IPS DF 6.9 (cell line): ENCODE measurements around the gene ZNF879.

Source experiments
- DNase-seq: peaks from one replicate; pipeline ENCODE4 v3.0.0-alpha.2; 2013; ENCODE audit warnings: low read depth, low spot score
- H3K27ac ChIP-seq: one replicate; pipeline ENCODE4 v1.5.1; 2013; ENCODE audit warnings: low read length, control low read depth
- H3K27me3 ChIP-seq: 2 replicates; pipeline ENCODE4 v1.6.1; 2013; ENCODE audit warnings: mild to moderate bottlenecking, low read length; ENCODE audit not compliant: control insufficient read depth, insufficient read depth
- H3K36me3 ChIP-seq: 2 replicates; pipeline ENCODE4 v1.6.1; 2013; ENCODE audit warnings: low read length; ENCODE audit not compliant: control insufficient read depth, insufficient read depth
- H3K4me1 ChIP-seq: 2 replicates; pipeline ENCODE4 v1.6.1; 2013; ENCODE audit warnings: low read length; ENCODE audit not compliant: control insufficient read depth, insufficient read depth
- H3K4me3 ChIP-seq: 2 replicates; pipeline ENCODE4 v1.5.1; 2013; ENCODE audit warnings: mild to moderate bottlenecking, low read length
- H3K9me3 ChIP-seq: 2 replicates; pipeline ENCODE4 v1.6.1; 2013; ENCODE audit warnings: low read length, inconsistent platforms; ENCODE audit not compliant: control insufficient read depth, insufficient read depth
- WGBS: extraction: QIAGEN DNeasy Blood & Tissue Kit; methylation state at CpG from one replicate; pipeline ENCODE4 v1.1.7; 2013; ENCODE audit warnings: mixed read lengths, missing lambda C conversion rate; ENCODE audit not compliant: insufficient read length, insufficient coverage; 5-methylcytosine and 5-hydroxymethylcytosine counted together

Gene ZNF879

DNA sequence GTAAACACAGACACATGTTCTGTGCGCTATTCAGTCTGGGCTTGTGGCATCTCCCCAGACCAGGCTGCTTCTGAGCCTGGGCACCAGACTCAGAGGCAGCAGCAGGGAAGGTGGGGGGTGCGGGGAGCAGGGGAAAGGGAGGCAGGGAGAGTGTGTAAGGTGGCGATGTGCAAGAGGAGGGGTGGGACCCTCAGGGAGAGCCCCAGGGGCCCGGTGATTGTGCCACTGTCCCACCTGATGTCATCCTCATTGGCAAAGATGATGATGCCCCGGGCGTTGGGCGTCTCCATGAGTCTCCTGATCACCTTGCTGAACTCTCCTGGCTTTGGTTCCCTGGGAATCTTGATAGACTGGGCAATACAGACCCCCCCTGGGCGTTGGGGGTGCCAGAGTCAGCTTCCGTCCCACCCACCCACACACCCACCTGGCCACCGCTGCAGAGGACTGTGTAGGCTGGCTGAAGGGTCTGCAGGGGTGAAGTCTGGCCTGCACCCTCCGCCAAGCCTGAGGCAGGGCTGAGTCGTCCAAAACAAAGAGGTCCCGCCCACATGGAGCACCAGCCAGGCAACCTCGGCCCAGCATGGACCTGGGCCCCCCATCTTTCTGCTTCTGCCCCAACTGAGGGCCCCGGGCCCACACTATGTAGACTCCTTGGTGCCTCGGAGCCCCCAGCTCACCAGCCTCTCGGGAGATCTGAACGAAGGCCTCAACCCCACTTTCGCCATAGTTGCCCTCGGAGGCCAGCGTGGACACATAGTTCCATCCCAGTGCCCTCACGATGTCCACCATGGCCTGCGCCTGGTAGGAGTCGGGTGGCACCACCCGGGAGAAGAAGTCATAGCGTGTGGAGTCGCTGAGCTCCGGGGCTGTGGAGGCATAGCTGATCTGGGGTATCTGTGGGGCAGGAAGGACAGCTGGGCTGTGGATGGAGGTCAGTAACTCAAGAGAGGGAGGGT is 32.1 kb upstream of the ZNF879 start:
- 0 out of 2 replicates have a peak, but pooled peaks cover 2% of the 10 kb centered on the region for H3K9me3 ChIP-seq

DNA sequence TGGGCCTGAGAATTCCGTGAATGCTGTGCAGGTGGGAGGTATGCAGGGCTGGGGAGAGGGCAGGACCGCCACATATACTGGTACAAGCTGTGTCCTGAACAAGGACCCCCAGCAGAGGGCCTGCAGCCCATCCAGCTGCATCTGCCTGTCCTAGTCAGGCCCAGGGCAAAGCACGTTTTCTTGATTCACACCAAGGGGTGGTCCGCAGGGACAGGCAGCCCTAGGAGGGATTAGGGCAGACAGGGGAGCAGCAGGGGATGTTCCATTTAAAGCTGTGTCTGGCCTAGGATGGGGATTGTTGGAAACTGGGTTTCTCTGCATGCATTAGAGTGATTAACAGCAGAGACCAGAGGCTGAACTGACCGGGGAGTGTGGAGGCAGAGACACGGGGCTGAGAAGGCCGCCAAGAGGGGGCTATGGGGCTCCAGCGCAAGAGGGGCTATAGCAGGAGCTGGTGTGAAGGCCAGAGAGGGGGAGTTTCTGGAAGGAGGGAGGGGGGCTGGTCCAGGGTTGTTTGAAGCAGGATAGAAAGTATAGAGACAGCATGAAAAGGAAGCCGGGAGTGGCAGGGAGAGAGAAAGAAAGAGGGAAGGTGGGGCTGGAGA is 31.2 kb upstream of the ZNF879 start:
- peaks cover 28% of the 10 kb centered on the region; the same call in 1 of the 2 replicates for H3K27me3 ChIP-seq
- no peaks in the 10 kb centered on the region; the same call in 1 of the 2 replicates for H3K36me3 ChIP-seq
- H3K4me3 ChIP-seq: no peak overlapping the region
- H3K4me1 ChIP-seq: 0 out of 2 replicates have a peak, but pooled peaks cover 2% of the 10 kb centered on the region
- DNase-seq: no peak
- WGBS: no CpG with 5 or more reads among the region's 9 CpGs
- H3K9me3 ChIP-seq: 0 out of 2 replicates have a peak, but pooled peaks cover 2% of the 10 kb centered on the region
- no peak overlapping the region for H3K27ac ChIP-seq

More for the DNA sequence above, 32.1 kb upstream of the ZNF879 start:
- no peak overlapping the region for H3K4me3 ChIP-seq
- H3K36me3 ChIP-seq: no peaks in the 10 kb centered on the region; the same call in 1 of the 2 replicates
- peaks cover 28% of the 10 kb centered on the region; the same call in 1 of the 2 replicates for H3K27me3 ChIP-seq
- DNase-seq: no peak
- WGBS: no CpG with 5 or more reads among the region's 28 CpGs
- H3K27ac ChIP-seq: no peak overlapping the region
- 0 out of 2 replicates have a peak, but pooled peaks cover 2% of the 10 kb centered on the region for H3K4me1 ChIP-seq

DNA sequence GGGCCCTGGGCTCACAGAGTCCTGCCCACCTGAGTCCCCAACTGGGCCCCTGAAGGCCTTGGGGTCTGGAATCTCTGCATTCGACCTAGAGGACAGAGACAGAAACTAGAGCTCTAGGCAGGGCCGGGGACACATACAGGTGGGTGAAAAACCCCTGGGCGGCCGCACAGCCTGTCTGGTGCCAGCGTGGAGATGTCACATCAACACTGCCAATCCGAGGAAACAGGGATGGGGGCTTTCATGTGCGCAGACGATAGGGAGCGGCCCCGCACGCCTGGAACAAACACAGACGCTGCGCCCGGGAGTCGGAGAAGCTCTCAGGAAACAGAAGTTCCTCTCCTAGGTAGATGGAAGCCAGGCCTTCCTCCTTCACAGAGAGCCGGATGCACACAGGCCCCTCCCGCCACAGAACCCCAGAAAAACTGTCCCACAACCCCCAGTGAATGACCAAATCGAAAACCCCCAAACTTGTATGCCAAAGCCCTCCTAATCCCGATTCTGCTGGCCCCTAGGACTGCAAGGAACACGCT is 30.3 kb upstream of the ZNF879 start:
- H3K27ac ChIP-seq: no peak overlapping the region
- no peak for DNase-seq
- H3K4me3 ChIP-seq: no peak overlapping the region
- H3K36me3 ChIP-seq: no peaks in the 10 kb centered on the region; the same call in 1 of the 2 replicates
- 0 out of 2 replicates have a peak, but pooled peaks cover 2% of the 10 kb centered on the region for H3K4me1 ChIP-seq
- 0 out of 2 replicates have a peak, but pooled peaks cover under 1% of the 10 kb centered on the region for H3K9me3 ChIP-seq
- peaks cover 28% of the 10 kb centered on the region; the same call in 1 of the 2 replicates for H3K27me3 ChIP-seq
- no CpG with 5 or more reads among the region's 20 CpGs for WGBS

DNA sequence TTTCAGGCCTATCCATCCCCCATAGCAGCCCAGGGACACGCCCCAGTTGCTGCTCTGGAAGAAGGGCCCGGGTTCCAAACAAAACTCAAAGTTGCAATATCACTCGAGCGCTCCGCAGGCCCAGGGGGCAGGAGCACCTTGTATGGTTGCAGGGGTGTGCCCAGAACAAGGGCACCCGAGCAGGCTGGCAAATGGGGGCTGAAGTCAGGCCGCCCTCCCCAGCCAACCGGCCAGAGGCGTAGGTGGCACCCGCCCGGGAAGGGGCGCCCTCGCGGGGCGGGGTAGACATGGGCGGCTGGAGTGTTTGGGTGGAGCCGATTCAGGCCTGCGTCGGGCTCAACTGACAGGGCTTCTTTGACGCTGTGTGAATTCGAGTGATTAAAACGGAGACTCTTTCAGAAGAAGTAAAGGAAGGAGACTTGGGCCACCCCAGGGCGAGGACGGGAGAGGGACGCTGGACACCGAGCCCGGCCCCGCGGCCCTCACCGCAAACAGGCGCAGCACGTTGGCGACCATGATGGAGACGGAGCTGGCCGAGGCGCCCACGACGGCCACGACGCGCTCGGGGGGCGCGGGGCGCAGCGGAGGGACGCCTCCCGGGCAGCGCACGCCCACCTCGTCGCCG is 29.5 kb upstream of the ZNF879 start:
- no peaks in the 10 kb centered on the region for H3K9me3 ChIP-seq
- peak overlapping the region; percentile 34; the same call in 1 of the 2 replicates for H3K4me3 ChIP-seq
- H3K27ac ChIP-seq: no peak overlapping the region
- peaks cover 28% of the 10 kb centered on the region; the same call in 1 of the 2 replicates for H3K27me3 ChIP-seq
- no CpG with 5 or more reads among the region's 53 CpGs for WGBS
- H3K36me3 ChIP-seq: no peaks in the 10 kb centered on the region; the same call in 1 of the 2 replicates
- no peak for DNase-seq
- 0 out of 2 replicates have a peak, but pooled peaks cover 2% of the 10 kb centered on the region for H3K4me1 ChIP-seq

DNA sequence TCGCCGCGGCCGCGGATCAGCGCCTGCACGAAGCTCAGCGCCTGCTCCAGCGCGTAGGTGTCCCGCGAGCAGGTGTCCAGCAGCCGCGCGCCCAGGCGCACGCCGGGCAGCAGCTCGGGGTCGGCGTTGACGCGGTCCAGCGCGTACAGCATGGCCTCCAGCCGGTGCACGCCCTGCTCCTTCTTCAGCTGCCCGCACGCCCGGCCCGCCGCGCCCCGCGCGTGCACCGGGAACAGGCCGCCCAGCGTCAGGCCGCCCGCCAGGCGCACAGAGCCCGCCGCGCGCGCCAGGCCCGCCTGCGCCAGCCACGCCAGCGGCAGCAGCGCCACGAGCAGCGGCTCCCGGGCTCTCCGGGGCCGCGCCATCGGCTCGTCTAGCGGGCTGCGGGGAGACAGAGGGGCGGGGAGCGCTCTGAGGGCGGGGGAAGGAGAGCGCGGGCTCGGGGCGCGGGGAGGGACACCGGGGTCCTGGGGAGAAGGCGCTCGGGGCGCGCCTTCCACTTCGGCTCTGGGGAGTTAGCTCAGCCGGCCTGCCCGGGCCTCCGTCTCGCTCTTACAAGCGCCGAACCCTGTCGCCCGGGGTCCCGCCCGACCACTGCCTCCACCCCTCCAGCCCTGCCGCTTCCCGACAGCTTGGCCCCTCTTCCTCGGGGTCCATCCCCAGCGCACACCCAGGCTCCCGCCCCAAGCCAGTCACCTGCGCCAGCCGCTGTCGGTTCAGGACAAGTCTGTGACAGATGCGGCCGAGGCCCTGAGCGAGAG is 28.8 kb upstream of the ZNF879 start, which contains the start of gene GRM6:
Gene GRM6, minus strand, starts transcription at position 741 of the 761 bp plus-strand sequence. Its CDS starts 376 bp downstream, at position 365.
- Histone ChIP-seq H3K36me3 (no peaks in the 10 kb centered on the region; the same call in 1 of the 2 replicates), H3K27ac (no peak within 1 kb of the TSS), H3K9me3 (no peaks in the 10 kb centered on the region), H3K4me1 (0 out of 2 replicates have a peak, but pooled peaks cover 2% of the 10 kb centered on the region), H3K27me3 (peaks cover 28% of the 10 kb centered on the region; the same call in 1 of the 2 replicates), H3K4me3 (peak within 1 kb of the TSS; percentile 34; the same call in 1 of the 2 replicates)
- no peak for DNase-seq
- no CpG with 5 or more reads among the region's 97 CpGs for WGBS

DNA sequence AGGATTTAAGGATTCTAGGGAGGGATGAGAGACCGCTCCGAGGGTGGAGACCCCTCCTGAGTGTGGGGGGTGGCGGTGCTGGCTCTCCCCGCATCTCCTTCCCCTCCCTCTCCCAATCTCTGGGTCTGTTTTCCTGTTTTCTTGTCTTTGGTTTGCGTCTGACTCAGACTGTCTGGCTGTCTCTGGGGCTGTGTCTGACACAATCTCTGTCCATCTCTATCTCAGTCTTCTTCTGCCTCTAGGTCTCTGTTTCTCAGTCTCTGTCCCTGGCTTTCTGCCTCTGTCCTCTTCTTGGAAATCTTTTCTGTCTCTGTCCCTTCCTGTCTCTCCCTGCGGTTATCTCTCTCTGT is 28.3 kb upstream of the ZNF879 start:
- no peaks in the 10 kb centered on the region for H3K9me3 ChIP-seq
- no CpG with 5 or more reads among the region's 6 CpGs for WGBS
- H3K36me3 ChIP-seq: no peaks in the 10 kb centered on the region; the same call in 1 of the 2 replicates
- DNase-seq: no peak
- H3K4me3 ChIP-seq: no peak overlapping the region; the same call in 1 of the 2 replicates
- 0 out of 2 replicates have a peak, but pooled peaks cover 2% of the 10 kb centered on the region for H3K4me1 ChIP-seq
- H3K27me3 ChIP-seq: peaks cover 28% of the 10 kb centered on the region; the same call in 1 of the 2 replicates
- H3K27ac ChIP-seq: no peak overlapping the region

DNA sequence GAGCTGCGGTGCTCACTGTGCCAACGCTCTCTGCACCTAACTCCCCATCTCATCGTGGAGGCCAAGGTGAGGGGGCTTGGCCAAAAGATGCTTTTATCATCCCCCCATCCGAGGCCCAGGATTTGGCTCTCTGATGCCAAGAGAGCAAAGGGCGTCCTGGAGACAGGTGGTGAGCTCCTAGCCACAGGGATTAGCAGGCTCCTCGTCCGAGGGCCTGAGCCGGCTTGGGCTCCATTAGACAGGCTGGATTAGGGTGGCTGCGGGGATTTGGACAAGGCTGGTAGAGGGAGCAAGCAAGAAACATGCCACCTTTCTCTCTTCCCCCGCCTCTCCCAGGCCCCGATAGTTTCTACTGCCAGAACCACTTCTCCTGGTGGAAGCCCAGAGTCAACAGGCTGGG is 27.4 kb upstream of the ZNF879 start:
- Histone ChIP-seq H3K27ac (no peak overlapping the region), H3K4me1 (0 out of 2 replicates have a peak, but pooled peaks cover 2% of the 10 kb centered on the region), H3K4me3 (no peak overlapping the region), H3K9me3 (no peaks in the 10 kb centered on the region), H3K27me3 (peaks cover 28% of the 10 kb centered on the region; the same call in 1 of the 2 replicates), H3K36me3 (no peaks in the 10 kb centered on the region; the same call in 1 of the 2 replicates)
- WGBS: no CpG with 5 or more reads among the region's 11 CpGs
- no peak for DNase-seq

DNA sequence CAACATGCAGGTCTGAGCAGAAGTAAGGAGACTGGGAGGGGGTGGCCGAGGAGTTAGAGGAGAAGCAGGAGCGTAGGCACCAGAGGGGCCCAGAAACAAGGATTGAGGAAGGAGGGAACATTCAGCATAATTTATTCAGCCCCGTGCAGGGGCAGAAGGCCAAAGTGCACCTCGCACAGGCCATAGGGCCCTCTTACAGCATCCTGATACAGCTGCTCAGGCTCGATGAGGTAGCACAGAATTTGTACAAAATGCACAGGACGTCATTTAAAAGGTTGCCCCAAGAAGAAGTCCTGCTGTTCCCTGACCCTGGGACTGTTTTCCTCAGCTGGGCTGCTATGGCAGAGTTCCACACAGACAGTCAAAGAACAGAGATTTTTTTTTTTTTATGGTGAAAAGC is 26.4 kb upstream of the ZNF879 start:
- H3K36me3 ChIP-seq: no peaks in the 10 kb centered on the region; the same call in 1 of the 2 replicates
- no CpG with 5 or more reads among the region's 6 CpGs for WGBS
- no peak overlapping the region for H3K4me3 ChIP-seq
- DNase-seq: no peak
- H3K27ac ChIP-seq: no peak overlapping the region
- peaks cover 28% of the 10 kb centered on the region; the same call in 1 of the 2 replicates for H3K27me3 ChIP-seq
- 0 out of 2 replicates have a peak, but pooled peaks cover 2% of the 10 kb centered on the region for H3K4me1 ChIP-seq
- H3K9me3 ChIP-seq: peaks cover 2% of the 10 kb centered on the region; the same call in 1 of the 2 replicates

DNA sequence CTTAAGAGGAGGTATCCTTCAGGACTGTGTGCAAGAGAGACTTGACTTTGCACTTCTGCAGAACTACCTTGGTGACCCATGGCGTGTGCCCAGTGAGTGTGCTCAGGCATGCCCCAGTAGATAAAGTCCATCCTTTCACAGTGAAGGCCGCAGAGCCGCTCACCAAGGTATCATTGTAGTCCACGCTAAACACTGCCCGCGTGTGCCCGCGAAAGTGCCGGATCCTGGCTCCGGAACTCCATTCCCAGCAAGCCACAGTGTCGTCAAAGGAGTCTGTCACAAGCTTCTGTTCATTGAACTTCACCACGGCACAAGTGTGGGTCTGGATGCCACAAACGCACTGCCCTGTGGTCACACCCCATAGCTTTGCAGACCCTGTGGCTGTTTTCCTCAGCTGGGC is 25.2 kb upstream of the ZNF879 start:
- no peaks in the 10 kb centered on the region; the same call in 1 of the 2 replicates for H3K36me3 ChIP-seq
- H3K27me3 ChIP-seq: peaks cover 25% of the 10 kb centered on the region; the same call in 1 of the 2 replicates
- H3K9me3 ChIP-seq: peaks cover 2% of the 10 kb centered on the region; the same call in 1 of the 2 replicates
- H3K27ac ChIP-seq: no peak overlapping the region
- no peak overlapping the region for H3K4me3 ChIP-seq
- DNase-seq: no peak
- no CpG with 5 or more reads among the region's 13 CpGs for WGBS
- H3K4me1 ChIP-seq: 0 out of 2 replicates have a peak, but pooled peaks cover 2% of the 10 kb centered on the region
